ENCODE data around the gene ZNF431.

DNA sequence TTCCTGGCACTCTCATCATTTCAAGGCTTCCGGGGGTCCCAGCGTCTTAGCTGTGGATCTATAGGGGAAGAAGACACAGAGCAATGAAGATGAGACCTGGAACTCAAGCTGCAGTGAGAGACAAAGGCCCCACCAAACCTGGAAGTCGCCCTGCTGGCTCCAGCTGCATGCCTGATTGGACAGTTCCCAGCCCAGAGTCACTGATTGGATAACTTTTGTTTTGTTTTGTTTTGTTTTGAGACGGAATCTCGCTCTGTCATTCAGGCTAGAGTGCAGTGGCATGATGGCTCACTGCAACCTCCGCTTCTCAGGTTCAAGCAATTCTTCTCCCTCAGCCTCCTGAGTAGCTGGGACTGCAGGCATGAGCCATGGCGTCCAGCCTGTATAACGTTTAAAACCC, 6.4 kb upstream of the ZNF431 start:
- TF ChIP-seq, protein P1, sequence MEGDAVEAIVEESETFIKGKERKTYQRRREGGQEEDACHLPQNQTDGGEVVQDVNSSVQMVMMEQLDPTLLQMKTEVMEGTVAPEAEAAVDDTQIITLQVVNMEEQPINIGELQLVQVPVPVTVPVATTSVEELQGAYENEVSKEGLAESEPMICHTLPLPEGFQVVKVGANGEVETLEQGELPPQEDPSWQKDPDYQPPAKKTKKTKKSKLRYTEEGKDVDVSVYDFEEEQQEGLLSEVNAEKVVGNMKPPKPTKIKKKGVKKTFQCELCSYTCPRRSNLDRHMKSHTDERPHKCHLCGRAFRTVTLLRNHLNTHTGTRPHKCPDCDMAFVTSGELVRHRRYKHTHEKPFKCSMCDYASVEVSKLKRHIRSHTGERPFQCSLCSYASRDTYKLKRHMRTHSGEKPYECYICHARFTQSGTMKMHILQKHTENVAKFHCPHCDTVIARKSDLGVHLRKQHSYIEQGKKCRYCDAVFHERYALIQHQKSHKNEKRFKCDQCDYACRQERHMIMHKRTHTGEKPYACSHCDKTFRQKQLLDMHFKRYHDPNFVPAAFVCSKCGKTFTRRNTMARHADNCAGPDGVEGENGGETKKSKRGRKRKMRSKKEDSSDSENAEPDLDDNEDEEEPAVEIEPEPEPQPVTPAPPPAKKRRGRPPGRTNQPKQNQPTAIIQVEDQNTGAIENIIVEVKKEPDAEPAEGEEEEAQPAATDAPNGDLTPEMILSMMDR (IDR thresholded peaks at IDR 0.05) = no peak
- TF ChIP-seq POLR2A (IDR thresholded peaks at IDR 0.05) = no peak
